Sigmoid colon (tissue), 4 donors: Measurements from ENCODE around the gene SNX19.

Source experiments
- EP300 ChIP-seq, 4 donors: sonication (generic); formaldehyde crosslinking; IDR thresholded peaks; one replicate each; pipeline ENCODE4 v1.6.1; 2017; ENCODE audit warnings: antibody characterized with exemption in 4 of 4
- POLR2AphosphoS5 ChIP-seq, 4 donors: sonication (generic); formaldehyde crosslinking; IDR thresholded peaks; one replicate each; pipeline ENCODE4 v1.6.1; 2017; ENCODE audit warnings: antibody characterized with exemption in 4 of 4
- TF ChIP-seq, protein P1 (sequence below), 4 experiments: fragments of 450-650 bp in 3 of 4; fragments of 200-600 bp in 1 of 4; IDR thresholded peaks; one replicate each; pipeline ENCODE4 v1.5.1; 2016 to 2019; ENCODE audit warnings: antibody characterized with exemption in 4 of 4, mild to moderate bottlenecking in 3 of 4, moderate library complexity in 2 of 4

DNA sequence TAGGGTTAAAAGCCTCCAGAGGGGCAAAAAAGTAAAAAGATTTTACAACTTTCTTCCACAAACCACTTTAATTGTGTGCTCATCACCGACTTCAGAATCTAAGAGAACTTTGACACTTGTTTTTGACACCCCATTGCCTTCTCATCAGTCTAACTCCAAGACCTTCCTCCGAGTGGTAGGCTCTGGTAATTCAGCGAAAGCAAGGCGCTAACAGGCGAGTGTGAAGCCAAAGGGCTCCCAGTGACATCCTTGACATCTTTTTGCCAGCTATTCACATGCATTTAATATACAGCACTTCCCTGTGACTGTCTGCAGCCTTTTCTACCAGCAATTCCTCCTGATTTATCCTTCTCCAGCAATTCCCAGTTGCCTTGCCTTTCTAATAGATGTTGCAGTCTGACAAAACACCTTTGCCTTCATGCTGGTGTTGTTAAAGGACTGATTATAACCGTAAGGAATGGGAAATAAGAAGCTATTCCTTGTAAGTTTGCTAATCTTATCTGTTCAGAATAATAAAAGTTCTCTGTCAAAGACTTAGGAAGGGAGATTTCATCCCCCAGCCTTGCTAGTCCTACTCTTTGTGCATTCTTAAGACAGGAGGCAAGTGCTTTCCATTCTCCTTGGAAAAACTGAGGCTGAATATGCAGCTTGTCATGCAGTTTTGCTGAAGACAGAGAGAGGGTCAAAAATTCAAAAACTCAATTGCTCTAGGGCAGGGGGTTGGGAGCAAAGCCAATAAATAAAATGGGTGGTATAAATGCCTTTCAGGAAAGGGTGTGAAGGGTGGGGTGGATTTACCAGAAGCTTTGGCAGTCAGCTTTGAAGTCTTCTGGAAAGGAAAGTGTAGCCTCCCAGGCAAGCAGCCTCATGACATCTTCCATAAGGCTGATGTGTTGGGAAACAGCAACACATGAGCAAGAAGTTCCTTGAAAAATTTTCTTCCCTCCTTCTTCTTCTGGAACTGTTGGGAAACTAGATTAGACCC, 39.1 kb downstream of the SNX19 start:
- TF ChIP-seq POLR2AphosphoS5 (IDR thresholded peaks at IDR 0.05) (peak in 3 of 4 donors; percentile 20 to 24 (median 22)), EP300 (IDR thresholded peaks at IDR 0.05) (no peak)
- TF ChIP-seq, protein P1, sequence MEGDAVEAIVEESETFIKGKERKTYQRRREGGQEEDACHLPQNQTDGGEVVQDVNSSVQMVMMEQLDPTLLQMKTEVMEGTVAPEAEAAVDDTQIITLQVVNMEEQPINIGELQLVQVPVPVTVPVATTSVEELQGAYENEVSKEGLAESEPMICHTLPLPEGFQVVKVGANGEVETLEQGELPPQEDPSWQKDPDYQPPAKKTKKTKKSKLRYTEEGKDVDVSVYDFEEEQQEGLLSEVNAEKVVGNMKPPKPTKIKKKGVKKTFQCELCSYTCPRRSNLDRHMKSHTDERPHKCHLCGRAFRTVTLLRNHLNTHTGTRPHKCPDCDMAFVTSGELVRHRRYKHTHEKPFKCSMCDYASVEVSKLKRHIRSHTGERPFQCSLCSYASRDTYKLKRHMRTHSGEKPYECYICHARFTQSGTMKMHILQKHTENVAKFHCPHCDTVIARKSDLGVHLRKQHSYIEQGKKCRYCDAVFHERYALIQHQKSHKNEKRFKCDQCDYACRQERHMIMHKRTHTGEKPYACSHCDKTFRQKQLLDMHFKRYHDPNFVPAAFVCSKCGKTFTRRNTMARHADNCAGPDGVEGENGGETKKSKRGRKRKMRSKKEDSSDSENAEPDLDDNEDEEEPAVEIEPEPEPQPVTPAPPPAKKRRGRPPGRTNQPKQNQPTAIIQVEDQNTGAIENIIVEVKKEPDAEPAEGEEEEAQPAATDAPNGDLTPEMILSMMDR (IDR thresholded peaks at IDR 0.05), result no peak
